Measurements from ENCODE around the gene ARHGEF6. TPM values are rescaled to one million over a fixed set of nuclear protein-coding genes. Genes with fewer than 3 reads are reported as not detected.

Gene ARHGEF6
- total and polyA plus RNA-seq, 4 donors, result 1.6 to 9.2 (median 4.2) TPM

- no peak for DNase-seq (ENCODE audit: low spot score)
- no peak overlapping the region for H3K4me3 ChIP-seq (ENCODE audit: low read depth in 1 of 3, low read length in 3 of 3)
- 95% methylated on average over 3 of the region's 3 CpGs for WGBS
- TF ChIP-seq RXRA (IDR thresholded peaks at IDR 0.05) (no peak), FOXA1 (IDR thresholded peaks at IDR 0.05) (no peak), YY1 (IDR thresholded peaks at IDR 0.05) (no peak), TAF1 (conservative IDR thresholded peaks at IDR 0.05) (no peak), SP1 (IDR thresholded peaks at IDR 0.05) (no peak), RAD21 (IDR thresholded peaks at IDR 0.05) (no peak), REST (IDR thresholded peaks at IDR 0.05) (no peak), NR2F2 (IDR thresholded peaks at IDR 0.05) (no peak), GABPA (IDR thresholded peaks at IDR 0.05 in 1 of 2, conservative IDR thresholded peaks at IDR 0.05 in 1 of 2) (no peak), ZBTB33 (IDR thresholded peaks at IDR 0.05) (no peak)
- no peaks in the 10 kb centered on the region for H3K4me1 ChIP-seq (ENCODE audit: control insufficient read depth in 4 of 4, insufficient read depth in 4 of 4, low read length in 3 of 4)
- peaks cover 0 to 4% (median 0%) of the 10 kb centered on the region in 4 donors for H3K27me3 ChIP-seq (ENCODE audit: control insufficient read depth in 4 of 4, insufficient read depth in 4 of 4, low read length in 3 of 4)
- H3K9me3 ChIP-seq (ENCODE audit: control insufficient read depth in 4 of 4, low read length in 3 of 4), result no peaks in the 10 kb centered on the region
- no peaks in the 10 kb centered on the region for H3K36me3 ChIP-seq (ENCODE audit: control insufficient read depth in 4 of 4, insufficient read depth in 3 of 4, low read depth in 1 of 4, low read length in 3 of 4)
- H3K27ac ChIP-seq (ENCODE audit: low read depth in 1 of 2, low read length in 2 of 2), result no peak overlapping the region
- no peak overlapping the region for H3K9ac ChIP-seq (ENCODE audit: low read depth in 1 of 2, low read length in 2 of 2)
Observed at GRCh38 chrX:136650811-136651210, 129.9 kb downstream of the ARHGEF6 start.

GRCh38 chrX:136647677-136648360 is 132.9 kb downstream of the ARHGEF6 start, which contains the start of gene CD40LG:
TSS of gene CD40LG (plus strand) at chrX:136648158. CDS start at chrX:136648249, 91 bp downstream.
- 85% methylated on average over 10 of the region's 10 CpGs for WGBS
- no peak within 1 kb of the TSS for H3K4me3 ChIP-seq (ENCODE audit: low read depth in 1 of 3, low read length in 3 of 3)
- no peaks in the 10 kb centered on the region for H3K9me3 ChIP-seq (ENCODE audit: control insufficient read depth in 4 of 4, low read length in 3 of 4)
- no peak within 1 kb of the TSS for H3K27ac ChIP-seq (ENCODE audit: low read depth in 1 of 2, low read length in 2 of 2)
- H3K4me1 ChIP-seq (ENCODE audit: control insufficient read depth in 4 of 4, insufficient read depth in 4 of 4, low read length in 3 of 4), result no peaks in the 10 kb centered on the region
- TF ChIP-seq, protein P1, sequence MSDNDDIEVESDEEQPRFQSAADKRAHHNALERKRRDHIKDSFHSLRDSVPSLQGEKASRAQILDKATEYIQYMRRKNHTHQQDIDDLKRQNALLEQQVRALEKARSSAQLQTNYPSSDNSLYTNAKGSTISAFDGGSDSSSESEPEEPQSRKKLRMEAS (IDR thresholded peaks at IDR 0.05), result no peak
- no peak for TF ChIP-seq FOXA2 (IDR thresholded peaks at IDR 0.05)
- TF ChIP-seq RXRA (IDR thresholded peaks at IDR 0.05), result no peak
- TF ChIP-seq JUND (IDR thresholded peaks at IDR 0.05), result no peak
- no peak for TF ChIP-seq GABPA (IDR thresholded peaks at IDR 0.05 in 1 of 2, conservative IDR thresholded peaks at IDR 0.05 in 1 of 2)
- TF ChIP-seq HNF4A (conservative IDR thresholded peaks at IDR 0.05), result no peak
- H3K27me3 ChIP-seq (ENCODE audit: control insufficient read depth in 4 of 4, insufficient read depth in 4 of 4, low read length in 3 of 4), result peaks cover 0 to 4% (median 0%) of the 10 kb centered on the region in 4 donors
- DNase-seq (ENCODE audit: low spot score), result no peak
- no peaks in the 10 kb centered on the region for H3K36me3 ChIP-seq (ENCODE audit: control insufficient read depth in 4 of 4, insufficient read depth in 3 of 4, low read depth in 1 of 4, low read length in 3 of 4)
- H3K9ac ChIP-seq (ENCODE audit: low read depth in 1 of 2, low read length in 2 of 2), result no peak within 1 kb of the TSS

Data from liver (tissue), 9 donors.